ENCODE data around the gene HEXIM1.
A peak's percentile ranks its signal among the peaks of the same experiment; 100 is the strongest.

HEXIM1 gene

DNA sequence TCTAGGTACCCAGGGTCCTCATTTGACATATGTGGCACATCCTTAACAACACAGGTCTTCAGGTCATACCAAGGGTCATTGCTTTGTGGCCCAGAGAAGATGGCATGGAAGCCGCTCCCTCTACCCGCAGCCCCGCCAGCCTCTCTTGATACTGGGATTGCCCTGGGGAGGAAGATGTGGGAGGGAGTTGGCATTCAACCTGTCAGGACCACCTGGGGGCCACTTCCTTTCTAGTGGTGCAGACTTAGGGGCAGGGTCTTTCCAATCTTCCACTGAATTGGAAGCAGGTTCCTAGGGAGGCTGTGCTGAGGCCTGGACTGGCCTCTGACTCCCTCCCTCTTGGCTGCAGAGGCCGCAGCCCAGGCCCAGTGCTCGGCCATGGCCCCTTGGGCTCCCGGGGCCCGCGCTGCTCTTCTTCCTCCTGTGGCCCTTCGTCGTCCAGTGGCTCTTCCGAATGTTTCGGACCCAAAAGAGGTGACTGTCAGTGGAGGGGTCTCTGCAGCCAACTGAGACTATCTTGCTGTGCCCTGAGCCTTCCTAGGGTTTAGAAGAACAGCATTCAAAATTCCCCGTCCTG is 5.1 kb upstream of the HEXIM1 start:
- peaks cover under 1% of the 10 kb centered on the region for H3K27me3 Mint-ChIP-seq (ENCODE audit: low read depth)
- no peaks in the 10 kb centered on the region for H3K9me3 Mint-ChIP-seq
- peaks cover 4% of the 10 kb centered on the region for H3K36me3 Mint-ChIP-seq (ENCODE audit: low read depth)
- H3K4me3 Mint-ChIP-seq = no peak overlapping the region
- no peak for DNase-seq (ENCODE audit: low spot score)
- peaks cover 21% of the 10 kb centered on the region for H3K4me1 Mint-ChIP-seq (ENCODE audit: low read depth)
- H3K27ac Mint-ChIP-seq = no peak overlapping the region

DNA sequence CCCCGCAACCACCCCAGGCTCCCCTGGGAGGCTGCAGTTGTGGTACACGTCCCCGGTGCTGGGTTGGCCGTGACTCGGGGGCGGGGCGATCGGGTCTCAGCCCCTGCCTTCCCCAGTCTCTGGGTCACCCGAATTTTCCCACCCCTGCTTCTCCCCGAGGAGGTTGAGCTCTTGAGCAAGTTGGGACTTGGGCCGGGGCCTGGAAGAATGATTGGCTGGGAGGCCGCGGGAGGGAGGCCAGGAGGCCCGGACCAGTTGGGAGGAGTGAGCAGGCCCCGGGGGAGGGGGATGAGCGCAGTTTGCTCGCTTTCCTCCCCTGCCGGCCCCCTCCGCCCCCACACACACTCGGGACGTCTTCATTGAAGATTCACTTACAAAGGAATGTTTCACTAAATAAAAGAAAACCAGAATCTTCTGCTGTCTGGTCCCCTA is 4.5 kb upstream of the HEXIM1 start:
- Mint-ChIP-seq H3K9me3 (no peaks in the 10 kb centered on the region), H3K36me3 (ENCODE audit: low read depth) (peaks cover 4% of the 10 kb centered on the region), H3K27ac (no peak overlapping the region), H3K4me3 (peak overlapping the region; percentile 36), H3K4me1 (ENCODE audit: low read depth) (peaks cover 21% of the 10 kb centered on the region), H3K27me3 (ENCODE audit: low read depth) (peaks cover 3% of the 10 kb centered on the region)
- DNase-seq (ENCODE audit: low spot score) = no peak

DNA sequence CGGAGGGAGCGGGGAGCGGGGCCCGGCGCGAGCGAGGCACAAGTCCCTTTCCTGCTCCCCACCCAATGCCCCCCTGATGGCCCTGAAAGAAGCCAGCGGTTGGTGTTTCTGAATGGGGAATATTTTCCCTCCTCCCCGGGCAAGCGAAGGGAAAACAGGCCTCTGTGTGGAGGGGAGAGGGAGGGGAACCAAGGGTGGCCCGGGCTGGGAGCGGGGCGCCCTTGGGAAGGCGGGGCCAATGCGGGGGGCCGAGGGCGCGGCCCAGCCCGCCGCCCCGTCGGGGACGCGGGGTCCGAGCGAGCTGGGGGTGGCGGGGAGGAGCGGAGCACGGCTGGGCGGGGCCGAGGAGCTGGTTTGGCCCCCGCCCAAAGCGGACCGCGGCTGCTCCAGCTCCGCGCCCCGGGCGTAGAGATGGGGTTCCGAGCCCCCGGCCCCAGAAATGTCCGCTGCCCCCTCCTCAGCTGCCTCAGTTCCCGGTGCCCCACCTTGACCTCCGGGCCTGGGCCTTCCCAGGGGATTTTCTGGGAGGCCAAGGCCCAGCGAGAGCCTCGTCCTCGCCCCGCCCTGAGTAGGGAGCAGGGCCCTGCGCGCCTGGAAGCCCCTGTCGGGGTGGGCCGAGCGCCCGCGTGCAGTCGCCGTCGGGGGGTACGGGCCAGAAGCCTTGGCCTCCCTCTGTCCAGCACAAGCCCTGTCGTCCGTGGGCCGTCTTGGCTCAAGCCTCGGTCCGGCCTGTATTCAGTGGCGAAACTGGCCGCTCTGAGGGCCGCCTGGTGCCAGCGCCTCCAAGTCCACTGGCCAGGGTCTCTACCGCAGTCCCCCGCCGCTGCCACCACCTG is 3.9 kb upstream of the HEXIM1 start:
- Mint-ChIP-seq H3K4me1 (ENCODE audit: low read depth) (peaks cover 21% of the 10 kb centered on the region), H3K4me3 (peak overlapping the region; percentile 40), H3K9me3 (no peaks in the 10 kb centered on the region)

DNA sequence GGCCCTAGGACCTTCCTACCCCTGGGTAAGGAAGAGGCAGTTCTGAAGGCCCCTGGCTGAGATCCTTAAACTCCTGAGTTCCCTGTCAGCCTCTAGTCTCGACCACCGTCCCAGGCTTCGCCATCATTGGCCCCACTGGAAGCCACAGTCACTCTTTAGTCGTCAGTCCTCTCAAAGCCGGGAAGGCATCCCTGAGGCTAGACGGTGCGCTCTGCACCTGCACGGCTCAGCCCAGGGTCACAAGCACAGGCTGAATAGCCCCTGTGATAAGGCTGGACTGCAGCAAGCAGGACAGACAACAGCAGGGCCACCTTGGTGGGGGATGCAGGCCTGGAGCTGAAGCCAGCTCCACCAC is 3.3 kb upstream of the HEXIM1 start:
- DNase-seq (ENCODE audit: low spot score) = no peak
- Mint-ChIP-seq H3K27me3 (ENCODE audit: low read depth) (peaks cover 3% of the 10 kb centered on the region), H3K36me3 (ENCODE audit: low read depth) (peaks cover 14% of the 10 kb centered on the region), H3K27ac (no peak overlapping the region), H3K4me1 (ENCODE audit: low read depth) (peaks cover 21% of the 10 kb centered on the region), H3K4me3 (peak overlapping the region; percentile 40), H3K9me3 (no peaks in the 10 kb centered on the region)

More for the DNA sequence above, 3.9 kb upstream of the HEXIM1 start:
- Mint-ChIP-seq H3K27ac (no peak overlapping the region), H3K27me3 (ENCODE audit: low read depth) (peaks cover 3% of the 10 kb centered on the region), H3K36me3 (ENCODE audit: low read depth) (peaks cover 8% of the 10 kb centered on the region)
- DNase-seq (ENCODE audit: low spot score) = no peak

DNA sequence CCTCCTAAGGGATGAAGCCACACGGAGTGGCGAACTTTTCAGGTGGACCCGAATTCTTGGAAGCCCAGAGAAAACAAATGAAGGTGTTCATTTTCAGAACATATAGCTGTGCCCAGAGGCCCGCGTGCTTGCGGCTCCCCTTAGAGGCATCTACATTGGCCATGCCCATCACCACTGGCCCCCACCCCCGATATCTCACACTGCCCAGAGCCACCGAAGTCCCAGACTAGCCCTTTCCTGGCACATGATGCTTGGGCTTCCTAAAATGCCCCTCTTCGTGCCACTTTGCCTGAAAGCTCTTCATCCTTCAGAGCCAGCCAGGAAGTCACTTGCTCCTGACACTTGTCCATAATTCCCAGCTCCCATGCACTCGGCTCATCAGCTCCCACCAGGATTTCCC is 2.1 kb upstream of the HEXIM1 start:
- Mint-ChIP-seq H3K27me3 (ENCODE audit: low read depth) (peaks cover 3% of the 10 kb centered on the region), H3K4me3 (peak overlapping the region; percentile 99), H3K9me3 (no peaks in the 10 kb centered on the region), H3K4me1 (ENCODE audit: low read depth) (peaks cover 22% of the 10 kb centered on the region), H3K27ac (peak overlapping the region; percentile 45), H3K36me3 (ENCODE audit: low read depth) (peaks cover 22% of the 10 kb centered on the region)
- DNase-seq (ENCODE audit: low spot score) = no peak

DNA sequence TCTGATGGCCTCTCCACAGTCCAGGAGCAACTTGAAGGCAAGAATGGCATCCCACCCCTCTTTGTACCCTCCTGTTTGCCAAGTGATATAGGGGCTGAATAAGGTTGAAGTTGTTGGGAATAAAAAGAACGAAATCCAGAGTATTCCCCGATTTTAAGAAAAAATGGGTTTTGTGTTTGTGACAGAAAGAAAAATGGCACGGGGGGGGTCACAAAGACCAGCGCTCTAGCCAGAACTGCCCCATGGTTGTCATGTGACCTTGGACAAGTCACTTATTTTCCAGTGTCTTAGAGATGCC is 1.7 kb upstream of the HEXIM1 start:
- Mint-ChIP-seq H3K4me3 (peak overlapping the region; percentile 99), H3K9me3 (no peaks in the 10 kb centered on the region), H3K27me3 (ENCODE audit: low read depth) (peaks cover 3% of the 10 kb centered on the region), H3K4me1 (ENCODE audit: low read depth) (peaks cover 22% of the 10 kb centered on the region), H3K36me3 (ENCODE audit: low read depth) (peaks cover 23% of the 10 kb centered on the region), H3K27ac (peak overlapping the region; percentile 100)
- no peak for DNase-seq (ENCODE audit: low spot score)

DNA sequence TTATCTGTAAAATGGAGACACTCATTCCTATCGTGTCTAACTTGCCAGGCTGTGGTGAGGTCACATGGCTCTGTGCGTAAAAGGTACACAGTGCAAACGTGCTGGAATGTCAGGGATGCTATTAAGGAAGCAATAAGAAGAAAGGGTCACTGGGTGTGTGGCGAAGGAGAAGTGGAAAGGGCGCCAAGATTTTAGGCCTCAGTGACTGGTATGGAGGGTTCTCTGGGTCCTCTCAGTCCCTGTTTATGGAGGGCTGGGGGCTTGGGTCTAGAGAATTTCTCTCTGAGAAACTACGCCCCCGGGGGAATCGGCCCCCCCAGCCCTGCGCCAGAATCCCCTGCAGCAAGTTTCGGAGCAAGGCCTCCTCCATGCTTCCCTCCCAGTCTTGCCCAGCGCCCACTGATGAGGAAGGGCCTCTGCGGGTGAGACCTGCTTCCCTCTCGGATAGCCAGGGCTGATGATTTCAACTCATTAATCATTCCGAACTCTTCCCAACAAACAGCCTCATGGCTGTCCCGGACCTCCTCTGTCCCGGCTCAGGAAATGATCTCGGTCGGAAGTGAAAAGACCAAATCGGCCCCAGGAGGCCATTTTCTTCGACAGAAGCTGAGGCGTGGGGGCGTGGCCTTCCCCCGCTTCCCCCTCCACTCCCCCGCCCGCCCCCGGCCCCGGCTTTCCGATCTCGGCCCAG is 1.2 kb upstream of the HEXIM1 start:
- Mint-ChIP-seq H3K27ac (peak overlapping the region; percentile 100), H3K4me3 (peak overlapping the region; percentile 99), H3K9me3 (no peaks in the 10 kb centered on the region), H3K27me3 (ENCODE audit: low read depth) (peaks cover 3% of the 10 kb centered on the region), H3K4me1 (ENCODE audit: low read depth) (peaks cover 21% of the 10 kb centered on the region), H3K36me3 (ENCODE audit: low read depth) (peaks cover 23% of the 10 kb centered on the region)
- DNase-seq (ENCODE audit: low spot score) = no peak

DNA sequence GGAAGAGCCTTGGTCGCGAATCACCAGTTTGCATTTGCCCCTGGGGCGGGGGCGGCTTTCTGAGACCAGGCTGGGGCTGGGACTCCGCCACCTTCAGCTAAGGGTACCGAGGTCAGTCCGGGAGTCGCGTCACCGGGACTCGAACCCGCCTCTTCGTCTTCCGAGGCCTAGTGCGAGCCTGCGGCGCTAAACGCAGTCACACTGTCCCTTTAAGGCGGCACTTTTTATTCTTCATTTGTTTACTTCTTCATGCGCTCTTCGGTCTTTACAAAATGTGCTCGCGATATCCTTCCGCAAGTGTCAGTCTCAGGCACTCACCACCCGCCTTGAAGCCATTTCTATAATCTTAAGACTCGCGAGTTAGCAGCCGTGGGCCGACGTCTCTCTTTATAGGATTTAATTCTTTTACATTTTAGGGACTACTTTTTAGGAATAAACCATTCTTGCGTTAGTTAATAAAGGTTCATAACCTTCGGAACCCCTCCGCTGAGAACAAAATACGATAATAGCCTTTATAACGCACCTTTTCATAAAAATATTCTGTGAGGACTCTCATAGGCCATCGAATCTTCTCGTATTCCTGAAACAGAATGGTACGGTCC is 593 bp upstream of the HEXIM1 start:
- peak overlapping the region; percentile 100 for H3K27ac Mint-ChIP-seq
- no peaks in the 10 kb centered on the region for H3K9me3 Mint-ChIP-seq
- peak; percentile 82 for DNase-seq (ENCODE audit: low spot score)
- H3K4me3 Mint-ChIP-seq = peak overlapping the region; percentile 99
- H3K36me3 Mint-ChIP-seq (ENCODE audit: low read depth) = peaks cover 23% of the 10 kb centered on the region
- H3K4me1 Mint-ChIP-seq (ENCODE audit: low read depth) = peaks cover 21% of the 10 kb centered on the region
- peaks cover 3% of the 10 kb centered on the region for H3K27me3 Mint-ChIP-seq (ENCODE audit: low read depth)

DNA sequence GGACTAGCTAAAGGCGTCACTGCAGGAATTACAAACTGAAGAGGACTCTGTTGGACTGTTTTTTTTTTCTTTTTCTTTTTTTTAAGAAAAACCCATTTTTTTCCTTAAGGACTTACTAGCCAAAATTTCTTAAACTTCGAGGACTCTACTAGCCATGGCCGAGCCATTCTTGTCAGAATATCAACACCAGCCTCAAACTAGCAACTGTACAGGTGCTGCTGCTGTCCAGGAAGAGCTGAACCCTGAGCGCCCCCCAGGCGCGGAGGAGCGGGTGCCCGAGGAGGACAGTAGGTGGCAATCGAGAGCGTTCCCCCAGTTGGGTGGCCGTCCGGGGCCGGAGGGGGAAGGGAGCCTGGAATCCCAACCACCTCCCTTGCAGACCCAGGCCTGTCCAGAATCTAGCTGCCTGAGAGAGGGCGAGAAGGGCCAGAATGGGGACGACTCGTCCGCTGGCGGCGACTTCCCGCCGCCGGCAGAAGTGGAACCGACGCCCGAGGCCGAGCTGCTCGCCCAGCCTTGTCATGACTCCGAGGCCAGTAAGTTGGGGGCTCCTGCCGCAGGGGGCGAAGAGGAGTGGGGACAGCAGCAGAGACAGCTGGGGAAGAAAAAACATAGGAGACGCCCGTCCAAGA is 878 bp downstream of the HEXIM1 start:
- peaks cover 3% of the 10 kb centered on the region for H3K27me3 Mint-ChIP-seq (ENCODE audit: low read depth)
- H3K4me1 Mint-ChIP-seq (ENCODE audit: low read depth) = peaks cover 18% of the 10 kb centered on the region
- peak; percentile 78 for DNase-seq (ENCODE audit: low spot score)
- H3K9me3 Mint-ChIP-seq = no peaks in the 10 kb centered on the region
- H3K27ac Mint-ChIP-seq = peak overlapping the region; percentile 100
- peaks cover 23% of the 10 kb centered on the region for H3K36me3 Mint-ChIP-seq (ENCODE audit: low read depth)
- H3K4me3 Mint-ChIP-seq = peak overlapping the region; percentile 99

DNA sequence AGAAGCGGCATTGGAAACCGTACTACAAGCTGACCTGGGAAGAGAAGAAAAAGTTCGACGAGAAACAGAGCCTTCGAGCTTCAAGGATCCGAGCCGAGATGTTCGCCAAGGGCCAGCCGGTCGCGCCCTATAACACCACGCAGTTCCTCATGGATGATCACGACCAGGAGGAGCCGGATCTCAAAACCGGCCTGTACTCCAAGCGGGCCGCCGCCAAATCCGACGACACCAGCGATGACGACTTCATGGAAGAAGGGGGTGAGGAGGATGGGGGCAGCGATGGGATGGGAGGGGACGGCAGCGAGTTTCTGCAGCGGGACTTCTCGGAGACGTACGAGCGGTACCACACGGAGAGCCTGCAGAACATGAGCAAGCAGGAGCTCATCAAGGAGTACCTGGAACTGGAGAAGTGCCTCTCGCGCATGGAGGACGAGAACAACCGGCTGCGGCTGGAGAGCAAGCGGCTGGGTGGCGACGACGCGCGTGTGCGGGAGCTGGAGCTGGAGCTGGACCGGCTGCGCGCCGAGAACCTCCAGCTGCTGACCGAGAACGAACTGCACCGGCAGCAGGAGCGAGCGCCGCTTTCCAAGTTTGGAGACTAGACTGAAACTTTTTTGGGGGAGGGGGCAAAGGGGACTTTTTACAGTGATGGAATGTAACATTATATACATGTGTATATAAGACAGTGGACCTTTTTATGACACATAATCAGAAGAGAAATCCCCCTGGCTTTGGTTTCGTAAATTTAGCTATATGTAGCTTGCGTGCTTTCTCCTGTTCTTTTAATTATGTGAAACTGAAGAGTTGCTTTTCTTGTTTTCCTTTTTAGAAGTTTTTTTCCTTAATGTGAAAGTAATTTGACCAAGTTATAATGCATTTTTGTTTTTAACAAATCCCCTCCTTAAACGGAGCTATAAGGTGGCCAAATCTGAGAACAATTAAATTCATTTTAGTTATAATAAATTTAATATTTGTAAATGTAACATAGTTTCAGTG is 1.7 kb downstream of the HEXIM1 start:
- peak overlapping the region; percentile 99 for H3K4me3 Mint-ChIP-seq
- no peaks in the 10 kb centered on the region for H3K9me3 Mint-ChIP-seq
- peaks cover 18% of the 10 kb centered on the region for H3K4me1 Mint-ChIP-seq (ENCODE audit: low read depth)
- peak; percentile 50 for DNase-seq (ENCODE audit: low spot score)
- peak overlapping the region; percentile 100 for H3K27ac Mint-ChIP-seq
- H3K27me3 Mint-ChIP-seq (ENCODE audit: low read depth) = peaks cover 3% of the 10 kb centered on the region
- peaks cover 23% of the 10 kb centered on the region for H3K36me3 Mint-ChIP-seq (ENCODE audit: low read depth)

DNA sequence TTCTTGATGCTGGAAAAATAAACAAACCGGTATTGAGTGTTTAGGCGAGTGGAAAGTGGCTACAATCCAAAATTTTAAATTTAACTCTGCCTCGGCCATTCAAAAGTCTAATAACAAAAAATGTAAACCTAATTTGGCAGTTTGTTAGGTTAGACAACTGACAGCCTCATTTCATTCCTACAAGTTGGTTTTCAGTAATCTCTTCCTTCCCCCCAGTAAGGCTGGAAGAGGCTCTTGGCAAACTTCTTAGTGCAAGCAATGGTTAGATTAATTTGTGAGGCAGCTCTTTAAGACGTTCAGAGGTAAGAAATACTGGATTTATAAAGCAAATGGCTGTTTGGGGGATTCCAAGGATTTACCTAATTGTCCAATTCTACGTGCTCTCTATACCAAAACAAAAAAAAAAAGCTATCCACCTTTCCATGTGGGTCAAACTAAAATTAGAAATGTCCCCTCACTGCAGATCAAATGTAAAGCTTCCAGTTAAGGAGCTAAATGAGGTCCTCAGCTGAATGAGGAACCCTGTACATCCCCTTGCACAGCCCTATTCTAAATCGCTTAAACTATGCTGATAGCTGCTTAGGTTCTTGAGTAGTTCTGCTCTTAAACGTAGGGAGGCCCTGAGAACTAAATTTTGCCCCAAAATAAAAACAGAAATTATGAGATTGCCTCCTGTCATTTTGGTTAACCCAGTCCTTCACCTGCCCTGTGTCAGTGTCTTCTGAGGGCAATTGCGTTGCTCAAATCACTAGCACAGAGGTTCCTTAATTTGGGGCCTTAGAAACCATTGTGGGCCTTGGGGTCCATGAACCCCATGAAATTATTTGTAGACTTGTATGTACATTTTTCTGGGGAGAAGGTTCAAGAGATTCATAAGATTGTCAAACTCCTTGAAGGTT is 2.9 kb downstream of the HEXIM1 start:
- H3K36me3 Mint-ChIP-seq (ENCODE audit: low read depth) = peaks cover 23% of the 10 kb centered on the region
- peak overlapping the region; percentile 83 for H3K27ac Mint-ChIP-seq
- H3K9me3 Mint-ChIP-seq = no peaks in the 10 kb centered on the region
- no peak for DNase-seq (ENCODE audit: low spot score)
- H3K27me3 Mint-ChIP-seq (ENCODE audit: low read depth) = peaks cover 3% of the 10 kb centered on the region
- H3K4me3 Mint-ChIP-seq = peak overlapping the region; percentile 99
- H3K4me1 Mint-ChIP-seq (ENCODE audit: low read depth) = peaks cover 16% of the 10 kb centered on the region

DNA sequence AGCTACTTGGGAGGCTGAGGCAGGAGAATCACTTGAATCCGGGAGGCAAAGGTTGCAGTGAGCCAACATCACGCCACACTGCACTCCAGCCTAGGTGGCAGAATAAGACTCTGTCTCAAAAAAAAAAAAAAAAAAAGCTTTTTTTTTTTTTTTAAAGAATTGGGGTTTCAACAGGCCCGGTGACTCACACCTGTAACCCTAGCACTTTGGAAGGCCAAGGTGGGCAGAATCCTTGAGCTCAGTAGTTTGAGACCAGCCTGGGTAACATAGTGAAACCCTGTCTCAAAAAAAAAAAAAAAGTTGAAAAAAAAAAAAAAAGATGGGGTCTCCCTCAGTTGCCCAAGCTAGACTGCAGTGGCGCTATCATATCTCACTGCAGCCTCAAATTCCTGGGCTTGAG is 6.8 kb downstream of the HEXIM1 start:
- Mint-ChIP-seq H3K27me3 (ENCODE audit: low read depth) (no peaks in the 10 kb centered on the region), H3K4me1 (ENCODE audit: low read depth) (peaks cover 25% of the 10 kb centered on the region), H3K9me3 (no peaks in the 10 kb centered on the region), H3K4me3 (no peak overlapping the region), H3K36me3 (ENCODE audit: low read depth) (peaks cover 28% of the 10 kb centered on the region), H3K27ac (no peak overlapping the region)
- no peak for DNase-seq (ENCODE audit: low spot score)

All from T-helper 2 cell treated with Interferon-gamma antibody and Interleukin-4, amounts not matched to agents 5 μg/mL and 100 μg/mL, for 36 hours (primary cell).